D721Med (cell line): Measurements from ENCODE around the gene CTNNA2.

Experiments used
- DNase-seq: peaks from one replicate; pipeline ENCODE4 v3.0.0; 2011; ENCODE audit warnings: low spot score; ENCODE audit not compliant: insufficient read length
- FAIRE-seq: peaks from 2 replicates; lab custom pipeline; 2011; peaks lifted over from hg19 to GRCh38; lab: Jason Lieb, UNC
- TF ChIP-seq, protein P1 (sequence below): IDR thresholded peaks from 2 replicates; pipeline ENCODE4 v1.5.1; 2012; ENCODE audit warnings: mild to moderate bottlenecking, control low read depth; ENCODE audit not compliant: insufficient read depth; ENCODE audit errors: missing control alignments

CTNNA2 gene

DNA sequence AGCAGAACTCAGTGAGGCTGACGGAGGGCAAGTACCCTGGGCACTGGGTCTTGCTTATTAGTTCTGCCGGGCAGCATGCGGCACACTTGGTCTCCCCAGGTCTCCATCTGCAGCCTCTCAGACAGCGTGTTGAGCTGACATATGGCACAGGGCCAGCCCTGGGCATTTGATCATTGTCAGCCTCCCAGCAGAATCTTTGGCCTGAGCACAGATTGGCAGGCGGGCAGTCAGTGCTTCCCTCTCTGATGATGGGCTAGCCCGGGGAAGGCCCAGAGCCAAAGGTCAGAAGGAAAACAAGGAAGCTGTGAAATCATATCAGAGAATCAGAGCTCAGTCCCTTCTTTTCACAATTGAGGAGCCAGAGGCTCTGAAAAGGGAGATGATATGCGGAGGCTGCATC, 941.8 kb downstream of the CTNNA2 start:
- FAIRE-seq (no peak), DNase-seq (no peak)
- TF ChIP-seq, protein P1, sequence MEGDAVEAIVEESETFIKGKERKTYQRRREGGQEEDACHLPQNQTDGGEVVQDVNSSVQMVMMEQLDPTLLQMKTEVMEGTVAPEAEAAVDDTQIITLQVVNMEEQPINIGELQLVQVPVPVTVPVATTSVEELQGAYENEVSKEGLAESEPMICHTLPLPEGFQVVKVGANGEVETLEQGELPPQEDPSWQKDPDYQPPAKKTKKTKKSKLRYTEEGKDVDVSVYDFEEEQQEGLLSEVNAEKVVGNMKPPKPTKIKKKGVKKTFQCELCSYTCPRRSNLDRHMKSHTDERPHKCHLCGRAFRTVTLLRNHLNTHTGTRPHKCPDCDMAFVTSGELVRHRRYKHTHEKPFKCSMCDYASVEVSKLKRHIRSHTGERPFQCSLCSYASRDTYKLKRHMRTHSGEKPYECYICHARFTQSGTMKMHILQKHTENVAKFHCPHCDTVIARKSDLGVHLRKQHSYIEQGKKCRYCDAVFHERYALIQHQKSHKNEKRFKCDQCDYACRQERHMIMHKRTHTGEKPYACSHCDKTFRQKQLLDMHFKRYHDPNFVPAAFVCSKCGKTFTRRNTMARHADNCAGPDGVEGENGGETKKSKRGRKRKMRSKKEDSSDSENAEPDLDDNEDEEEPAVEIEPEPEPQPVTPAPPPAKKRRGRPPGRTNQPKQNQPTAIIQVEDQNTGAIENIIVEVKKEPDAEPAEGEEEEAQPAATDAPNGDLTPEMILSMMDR = no peak

DNA sequence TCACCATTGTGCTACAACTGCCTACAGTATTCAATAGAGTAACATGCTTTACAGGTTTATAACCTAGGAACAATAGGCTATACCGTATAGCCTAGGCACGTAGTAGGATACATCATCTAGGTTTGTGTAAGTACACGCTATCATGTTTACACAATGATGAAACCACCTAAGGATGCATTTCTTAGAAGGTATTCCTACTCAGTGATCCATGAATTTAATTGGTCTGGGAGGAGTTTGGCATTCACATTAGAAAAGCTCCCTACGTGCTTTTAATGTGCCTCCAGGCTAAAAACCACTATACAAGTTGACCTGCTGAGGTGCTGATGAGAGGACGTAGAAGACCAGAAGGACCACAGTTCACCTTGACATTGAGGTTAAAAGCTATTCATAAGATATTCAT, 946.2 kb downstream of the CTNNA2 start:
- FAIRE-seq = no peak
- TF ChIP-seq, protein P1 = no peak
- no peak for DNase-seq

DNA sequence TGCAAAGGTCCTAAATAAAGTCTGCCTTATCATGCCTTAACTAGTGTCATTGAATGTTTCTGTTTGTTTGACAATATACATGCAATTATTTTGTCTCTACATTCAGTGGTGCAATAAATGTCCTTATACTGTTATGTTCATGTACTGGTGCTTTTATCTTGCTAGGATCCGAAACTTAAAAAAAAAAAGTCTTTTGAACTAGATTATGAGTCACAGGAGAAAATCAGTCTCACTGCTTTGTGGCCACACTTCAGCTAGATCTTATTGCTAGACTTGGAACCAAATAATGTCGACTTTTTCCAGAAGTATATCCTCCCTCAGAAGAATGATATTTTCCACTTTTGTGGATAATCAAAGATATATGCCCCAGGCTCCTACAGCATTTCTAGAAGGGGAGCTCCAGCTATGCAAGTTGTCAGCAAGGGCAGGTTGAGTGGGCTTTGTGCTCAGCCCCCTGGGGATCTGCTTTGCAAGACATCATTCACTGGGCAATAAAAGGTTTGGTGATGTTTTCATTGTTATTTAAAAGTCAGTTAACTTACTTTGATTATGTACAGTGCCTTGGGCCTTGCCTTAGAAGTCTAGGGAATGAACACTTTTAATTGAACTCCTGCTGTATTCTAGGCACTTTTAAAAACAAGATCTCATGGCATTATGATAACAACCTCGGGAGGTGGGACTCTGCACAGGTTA, 948.8 kb downstream of the CTNNA2 start:
- DNase-seq (no peak), FAIRE-seq (no peak)
- TF ChIP-seq, protein P1 = no peak

DNA sequence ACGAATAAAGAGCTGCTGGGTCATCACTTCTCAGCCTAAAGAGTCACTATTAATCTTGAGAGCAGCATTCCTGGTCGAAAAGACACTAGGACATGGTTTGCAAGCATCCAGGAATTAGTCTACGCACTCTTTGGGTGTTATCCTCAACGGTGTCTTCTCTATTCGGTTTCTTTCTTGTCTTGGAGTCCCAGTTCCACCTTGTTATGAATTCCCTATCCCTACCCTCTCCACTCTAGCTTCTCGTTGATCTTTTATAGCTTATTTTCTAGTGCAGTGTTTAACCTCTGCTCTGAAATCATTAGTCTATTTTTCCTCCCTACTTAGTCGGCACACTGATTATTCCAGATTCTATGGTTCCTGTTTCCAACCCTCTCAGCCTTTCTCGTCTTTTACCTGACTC, 949.8 kb downstream of the CTNNA2 start:
- TF ChIP-seq, protein P1 = no peak
- FAIRE-seq (no peak), DNase-seq (no peak)

DNA sequence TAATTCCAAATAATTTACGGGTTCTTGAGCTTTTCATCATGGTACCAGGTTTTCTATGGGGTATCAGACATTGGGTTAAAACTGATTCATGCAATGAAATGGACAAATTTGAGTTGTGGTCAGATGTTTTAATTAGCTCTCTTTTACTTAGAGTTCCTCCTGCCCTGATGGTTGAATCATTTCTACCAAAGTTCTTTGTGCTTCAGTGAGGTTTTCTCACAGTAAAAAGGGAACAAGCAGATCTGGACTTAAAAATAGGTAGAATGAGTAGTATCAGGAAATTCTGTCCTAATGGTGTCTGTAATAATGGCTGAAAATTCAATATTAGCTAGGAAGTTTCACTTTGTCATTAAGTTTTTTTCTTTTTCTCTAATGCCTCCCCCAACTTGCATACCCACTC, 951.4 kb downstream of the CTNNA2 start:
- TF ChIP-seq, protein P1 = no peak
- DNase-seq = no peak
- FAIRE-seq = no peak

DNA sequence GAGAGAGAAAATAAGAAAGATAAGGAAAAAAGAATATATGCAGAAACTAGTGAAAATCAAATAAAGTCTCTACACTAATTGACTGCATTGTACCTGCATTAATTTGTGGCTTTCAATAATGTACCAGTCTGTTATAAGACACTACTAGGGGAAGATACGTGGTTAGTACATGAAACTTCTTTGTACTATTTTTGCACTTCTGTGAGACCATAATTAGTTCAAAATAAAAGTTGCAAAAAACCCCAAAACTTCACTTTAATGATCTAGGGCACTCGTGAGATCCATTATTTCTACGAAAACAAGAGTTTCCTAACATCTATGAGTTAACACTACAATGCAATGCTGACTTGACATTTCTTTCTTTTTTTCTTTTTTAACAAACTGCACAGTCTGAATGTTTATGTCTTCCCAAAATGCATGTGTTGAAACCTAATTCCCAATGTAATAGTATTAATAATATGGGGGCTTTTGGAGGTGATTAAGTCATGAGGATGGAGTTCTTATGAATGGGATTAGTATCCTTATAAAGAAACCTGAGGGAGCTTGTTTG, 954.5 kb downstream of the CTNNA2 start:
- TF ChIP-seq, protein P1 = no peak
- no peak for DNase-seq
- no peak for FAIRE-seq

GRCh38 chr2:80469428-80469827, 956.6 kb downstream of the CTNNA2 start:
- TF ChIP-seq, protein P1 = no peak
- FAIRE-seq (no peak), DNase-seq (no peak)
